HG03103 (cell line): ENCODE data around the gene XRN2.

ENCODE experiments used
- ATAC-seq: cut with Tn5 transposase; IDR thresholded peaks from one replicate; pipeline ENCODE4 v1.9.1; 2021; ENCODE audit warnings: low read depth; ENCODE audit not compliant: unreplicated experiment

XRN2 gene

GRCh38 chr20:21289651-21290050 lies 13.5 kb upstream of the XRN2 start:
- no peak for ATAC-seq

- no peak for ATAC-seq
Measured at GRCh38 chr20:21291026-21291425, 12.1 kb upstream of the XRN2 start.

DNA sequence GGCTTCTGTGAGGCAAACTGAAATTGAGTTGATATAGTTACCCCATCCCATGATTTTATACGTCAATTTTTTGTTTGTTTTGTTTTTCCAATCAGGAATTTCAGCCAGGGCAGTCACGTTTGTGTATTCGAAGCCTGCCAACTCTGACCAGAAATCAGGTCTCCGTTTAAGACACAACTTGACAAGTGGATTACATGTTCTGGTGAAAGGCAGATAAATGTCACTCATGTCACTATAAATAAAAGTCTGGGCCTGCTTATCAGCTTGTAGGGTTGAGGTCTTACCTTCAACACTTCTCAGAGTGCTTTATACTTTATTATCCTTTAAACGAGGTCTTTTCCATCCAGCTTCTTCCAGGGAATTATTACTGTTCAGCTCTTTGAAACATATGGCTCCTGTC lies 8.4 kb upstream of the XRN2 start:
- ATAC-seq, result no peak

GRCh38 chr20:21301940-21302663 lies 1.0 kb upstream of the XRN2 start:
- no peak for ATAC-seq

DNA sequence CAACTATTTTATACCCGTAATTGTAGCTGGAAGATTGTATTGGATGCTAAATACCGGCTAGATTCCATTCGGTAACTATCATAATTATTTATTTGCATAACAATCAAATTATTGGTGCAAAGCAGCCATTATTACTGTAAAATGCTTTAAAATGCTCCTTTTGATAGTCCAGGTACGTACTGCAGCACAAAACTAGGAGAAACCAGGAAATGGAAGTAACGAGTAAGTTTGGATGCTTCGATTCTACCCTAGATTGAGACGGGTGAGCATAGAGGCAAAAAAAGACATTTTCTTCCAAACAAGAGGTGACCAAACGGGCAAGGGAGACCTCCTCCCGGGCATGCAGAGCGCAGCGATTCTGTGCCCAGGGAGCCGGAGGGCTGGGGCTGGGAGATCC lies 469 bp upstream of the XRN2 start:
- ATAC-seq, result no peak

DNA sequence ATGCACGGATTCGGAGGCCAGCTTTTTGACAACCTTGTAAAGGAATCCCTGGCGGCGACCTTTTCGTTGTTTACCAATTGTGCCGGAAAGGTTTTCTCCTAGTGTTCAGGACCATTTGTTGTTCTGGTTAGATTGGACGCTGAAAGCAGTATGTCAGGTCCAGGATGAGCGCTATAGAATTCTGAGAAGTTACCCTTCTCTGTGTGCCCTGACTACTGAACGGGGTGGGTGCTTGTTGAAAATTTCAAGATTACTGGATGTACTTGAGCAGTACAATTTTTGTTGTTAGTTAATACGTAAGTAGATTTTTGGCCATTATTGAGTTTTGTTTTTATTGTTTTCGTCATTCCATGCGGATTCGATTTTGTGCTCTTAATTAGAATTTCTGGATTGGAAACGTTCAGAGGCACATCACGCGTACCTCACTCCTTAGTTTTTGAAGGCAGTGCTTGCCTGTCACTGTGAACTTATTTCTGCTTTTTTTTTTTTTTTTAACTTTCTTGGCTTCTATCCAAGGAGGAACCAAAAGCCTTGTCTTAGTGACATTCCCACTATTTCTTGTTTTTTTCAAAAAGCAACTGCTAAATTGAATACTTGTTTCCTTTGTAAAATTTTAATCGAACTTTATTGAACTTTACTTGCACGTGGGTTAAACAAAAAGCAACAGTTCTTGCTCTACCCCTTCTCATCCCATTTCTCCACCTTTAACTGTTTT lies 898 bp downstream of the XRN2 start:
- ATAC-seq, result peak; percentile 3

GRCh38 chr20:21308340-21308739 lies 5.2 kb downstream of the XRN2 start:
- no peak for ATAC-seq

DNA sequence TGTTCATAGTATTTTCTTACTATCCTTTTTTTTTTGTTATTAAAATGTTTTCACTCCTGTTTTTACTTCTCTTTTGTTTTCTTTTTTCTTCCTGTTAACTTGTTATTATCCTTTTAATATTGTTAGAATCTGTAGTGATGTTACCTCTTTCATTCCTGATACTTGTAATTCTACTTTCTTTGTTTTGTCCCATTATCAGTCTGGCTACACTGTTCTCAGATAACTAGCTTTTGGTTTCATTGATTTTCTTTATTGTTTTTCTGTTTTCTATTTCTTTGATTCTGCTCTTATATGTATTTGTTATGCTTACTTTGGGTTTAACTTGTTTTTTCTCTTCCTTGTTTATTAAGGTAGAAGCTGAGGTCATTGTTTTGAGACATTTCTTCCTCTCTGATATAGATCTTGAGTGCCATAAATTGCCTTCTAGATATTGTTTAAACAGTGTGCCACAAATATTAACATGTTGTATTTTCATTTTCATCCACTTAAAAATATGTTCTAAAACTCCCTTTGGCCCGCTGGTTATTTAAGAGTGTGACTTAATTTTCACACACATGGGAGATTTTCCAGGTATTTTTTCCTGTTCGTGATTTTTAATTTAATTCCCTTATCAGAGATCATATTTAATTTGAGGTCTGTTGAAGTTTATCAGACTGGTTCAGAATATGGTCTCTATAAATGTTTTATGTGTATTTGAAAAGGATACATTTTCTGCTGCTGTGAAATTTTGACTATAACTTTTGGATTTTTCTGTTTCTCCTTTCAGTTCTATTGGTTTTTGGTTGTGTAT lies 6.7 kb downstream of the XRN2 start:
- ATAC-seq, result no peak

DNA sequence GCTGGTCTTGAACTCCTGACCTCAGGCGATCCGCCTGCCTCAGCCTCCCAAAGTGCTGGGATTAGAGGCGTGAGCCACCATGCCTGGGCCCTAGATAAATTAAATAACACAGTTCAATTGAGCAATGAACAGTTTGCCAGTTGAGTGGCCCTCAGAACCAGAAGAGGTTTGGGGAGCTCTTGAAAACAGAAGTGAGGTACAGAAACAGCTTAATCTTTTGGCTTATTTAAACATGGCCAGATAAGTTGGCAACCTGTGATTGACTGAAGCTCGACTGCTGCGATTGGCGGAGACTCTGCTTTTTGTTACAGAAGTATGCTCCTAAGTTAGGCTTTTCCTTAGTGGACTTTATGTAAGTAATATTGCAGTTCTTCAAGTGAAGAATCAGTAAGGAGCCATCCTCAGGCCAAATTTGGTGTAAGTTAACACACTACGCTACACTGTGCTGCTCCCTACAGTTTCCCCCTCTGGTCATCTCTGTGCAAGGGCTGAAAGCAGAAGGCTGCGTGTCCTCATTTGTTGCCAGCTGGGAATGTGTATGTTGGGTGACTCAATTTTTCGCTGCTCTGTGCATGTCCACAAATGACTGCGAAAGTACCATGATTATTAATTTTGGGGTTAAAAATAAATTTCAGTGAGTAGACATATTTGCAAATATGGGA lies 9.8 kb downstream of the XRN2 start:
- ATAC-seq, result no peak

DNA sequence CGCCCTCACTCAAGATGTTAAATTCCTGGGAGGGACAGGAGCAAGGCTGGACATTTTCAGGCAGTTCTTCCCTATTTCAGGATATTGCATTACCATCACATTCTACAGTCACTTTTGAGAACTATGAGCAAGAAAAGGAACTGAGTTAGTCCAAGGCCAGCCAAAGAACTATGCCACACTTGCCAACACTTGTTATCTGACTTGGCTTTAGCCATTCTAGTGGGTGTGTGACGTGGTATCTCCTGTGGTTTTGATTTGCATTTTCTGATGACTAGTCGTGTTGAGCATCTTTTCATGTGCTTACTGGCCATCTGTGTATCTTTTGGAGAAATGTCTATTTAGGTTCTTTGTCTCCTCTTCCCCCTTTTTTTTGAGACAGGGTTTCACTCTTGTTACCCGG lies 12.0 kb downstream of the XRN2 start:
- ATAC-seq, result peak; percentile 69

GRCh38 chr20:21322083-21322710 lies 19.1 kb downstream of the XRN2 start:
- no peak for ATAC-seq

DNA sequence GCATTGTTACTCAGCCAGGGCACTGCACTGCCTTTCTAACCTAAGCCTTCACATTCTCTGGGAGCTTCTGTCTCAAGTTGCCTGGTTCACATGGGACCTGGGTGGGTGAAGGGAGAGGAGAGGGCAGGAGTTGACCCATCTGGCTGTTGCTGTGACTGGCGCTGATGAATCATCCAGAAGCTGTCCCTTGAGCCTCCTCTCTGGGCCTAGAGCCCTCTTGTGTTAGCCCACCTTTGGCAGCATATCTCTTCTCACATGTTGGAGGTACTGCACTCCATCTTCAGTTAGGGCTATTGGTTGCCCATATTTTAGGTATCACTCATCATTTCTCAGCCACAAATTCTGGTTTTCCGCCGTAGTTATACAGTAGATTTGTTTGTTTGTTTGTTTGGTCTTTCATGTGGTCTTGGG lies 19.8 kb downstream of the XRN2 start:
- no peak for ATAC-seq

DNA sequence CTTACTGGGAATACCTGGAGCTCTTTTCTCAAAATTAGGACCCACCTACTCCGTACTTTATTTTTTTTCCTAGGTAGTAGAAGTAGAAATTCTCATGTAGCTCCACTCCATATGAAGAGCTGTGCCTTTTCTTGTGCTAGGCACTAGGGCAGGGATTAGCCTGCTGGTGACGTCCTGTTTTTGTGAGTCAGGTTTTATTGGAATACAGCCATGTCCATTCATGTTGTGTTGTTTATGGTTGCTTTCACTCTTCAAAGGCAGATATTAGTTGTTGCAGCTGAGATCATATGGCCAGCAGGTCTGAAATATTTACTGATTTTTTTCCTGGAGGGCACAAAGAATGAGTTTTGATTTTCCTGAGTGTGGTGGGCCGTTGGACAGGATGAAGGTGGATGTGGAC lies 20.5 kb downstream of the XRN2 start:
- ATAC-seq, result no peak

DNA sequence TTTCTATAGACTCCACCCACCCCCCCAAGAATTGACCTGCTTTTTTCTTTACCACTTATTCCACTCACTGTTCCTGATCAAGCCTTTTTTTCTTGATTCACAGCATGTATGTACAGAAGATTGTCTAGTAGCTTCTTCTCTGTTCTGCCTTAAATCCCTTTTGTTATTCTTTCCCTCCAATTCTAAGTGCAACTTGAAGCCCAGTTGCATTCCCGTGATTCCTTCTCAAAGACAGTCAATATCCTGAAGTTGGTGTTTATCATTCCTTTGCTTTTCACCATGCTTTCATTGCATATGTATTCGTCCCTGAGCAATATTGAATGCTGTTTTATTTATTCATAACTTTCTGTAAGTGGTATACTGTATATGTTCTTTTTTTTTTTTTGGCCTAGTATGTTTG lies 21.0 kb downstream of the XRN2 start:
- no peak for ATAC-seq

DNA sequence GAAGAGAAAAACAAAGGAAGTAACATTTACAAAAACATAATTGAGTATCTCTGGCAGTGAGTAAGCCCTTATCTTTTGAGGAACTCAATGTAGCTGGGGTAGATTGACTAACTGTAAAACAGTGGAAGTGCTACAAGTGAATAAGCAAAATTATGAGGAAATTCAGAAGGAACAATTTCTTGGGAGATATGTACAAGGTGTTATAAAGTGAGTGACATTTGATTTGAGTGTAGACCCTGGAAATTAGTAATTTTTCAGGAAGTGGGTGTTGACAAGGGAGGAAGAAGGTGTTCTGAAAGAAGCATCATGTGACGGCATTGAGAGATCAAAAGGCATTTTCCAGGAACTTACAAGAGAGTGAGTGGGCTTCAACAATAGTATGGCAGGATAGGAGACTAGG lies 22.2 kb downstream of the XRN2 start:
- ATAC-seq, result no peak

- no peak for ATAC-seq
Measured at GRCh38 chr20:21326700-21327099, 23.6 kb downstream of the XRN2 start.

GRCh38 chr20:21336455-21337151 lies 33.5 kb downstream of the XRN2 start:
- ATAC-seq, result no peak

DNA sequence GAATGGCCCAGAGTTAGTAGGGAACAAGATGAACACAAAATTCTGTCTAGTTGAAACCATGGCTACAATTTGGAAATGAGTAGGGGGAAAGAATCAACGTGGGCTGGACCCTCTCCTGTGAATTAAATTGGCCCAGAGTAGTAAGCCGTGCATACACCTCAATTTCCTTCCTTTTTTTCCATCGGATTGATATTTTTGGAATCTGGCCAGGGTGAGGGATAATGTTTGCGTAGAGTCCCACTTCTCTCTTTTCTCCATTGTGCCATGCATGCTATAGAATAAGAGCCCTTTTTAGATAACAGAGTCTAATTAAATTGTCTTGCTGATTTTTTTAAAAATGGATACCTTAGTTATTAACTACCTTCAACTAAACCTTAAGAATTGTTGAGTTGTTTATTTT lies 35.2 kb downstream of the XRN2 start:
- ATAC-seq, result no peak

GRCh38 chr20:21339499-21339898 lies 36.4 kb downstream of the XRN2 start:
- no peak for ATAC-seq
